NCI-H345 (cell line): ENCODE results near the gene OSGEP.
"Not testable (repeated sequence)": the region's sequence is repeated elsewhere in the genome, so short reads cannot be mapped to it uniquely, and the experiment has no call there.

Source experiments
- DNase-seq: peaks from one replicate; lab custom pipeline; 2025; lab: John Stamatoyannopoulos, UW

The OSGEP gene

GRCh38 chr14:20469890-20470602 is 15.4 kb upstream of the OSGEP start:
- DNase-seq, result peak; percentile 41

GRCh38 chr14:20469242-20469889 is 14.8 kb upstream of the OSGEP start, which contains the start of gene PNP:
TSS of gene PNP (plus strand) at chr14:20469406. CDS start at chr14:20469525, 119 bp downstream.
- peak; percentile 92 for DNase-seq

GRCh38 chr14:20468764-20469241 is 14.2 kb upstream of the OSGEP start:
- peak; percentile 59 for DNase-seq

GRCh38 chr14:20461225-20462141 is 6.9 kb upstream of the OSGEP start, which contains the start of gene PIP4P1:
TSS of gene PIP4P1 (minus strand) at chr14:20461434. CDS start at chr14:20461325, 109 bp downstream.
- DNase-seq, result peak; percentile 100

- peak; percentile 72 for DNase-seq
Observed at GRCh38 chr14:20460458-20461224, 6.0 kb upstream of the OSGEP start.

- no peak for DNase-seq
Observed at GRCh38 chr14:20458031-20458789, 3.6 kb upstream of the OSGEP start.

GRCh38 chr14:20456971-20457370 is 2.4 kb upstream of the OSGEP start:
- no peak for DNase-seq

GRCh38 chr14:20455355-20456300 is 1.0 kb upstream of the OSGEP start:
- DNase-seq, result peak; percentile 77

GRCh38 chr14:20452831-20453230 is 1.8 kb downstream of the OSGEP start:
- DNase-seq, result not testable (repeated sequence)

GRCh38 chr14:20446889-20447288 is 7.7 kb downstream of the OSGEP start:
- no peak for DNase-seq

GRCh38 chr14:20443650-20444049 is 11.0 kb downstream of the OSGEP start:
- DNase-seq, result not testable (repeated sequence)

GRCh38 chr14:20441461-20441860 is 13.2 kb downstream of the OSGEP start:
- DNase-seq, result no peak

GRCh38 chr14:20440882-20441281 is 13.7 kb downstream of the OSGEP start:
- DNase-seq, result no peak

- DNase-seq, result no peak
Observed at GRCh38 chr14:20440465-20440864, 14.1 kb downstream of the OSGEP start.

GRCh38 chr14:20438664-20439063 is 15.9 kb downstream of the OSGEP start:
- DNase-seq, result no peak

- DNase-seq, result no peak
Observed at GRCh38 chr14:20436363-20436755, 18.3 kb downstream of the OSGEP start.

- DNase-seq, result no peak
Observed at GRCh38 chr14:20435582-20436362, 18.8 kb downstream of the OSGEP start, which contains the start of gene KLHL33. TSS of gene KLHL33 (minus strand) at chr14:20436166. CDS start at chr14:20435811, 355 bp downstream.
